GM18505 (cell line): ENCODE measurements around the gene RNH1.
A peak's percentile ranks its signal among the peaks of the same experiment; 100 is the strongest.

Source experiments
- ATAC-seq: cut with Tn5 transposase; IDR thresholded peaks from one replicate; pipeline ENCODE4 v1.9.1; 2021; ENCODE audit not compliant: unreplicated experiment
- POLR2A ChIP-seq: IDR thresholded peaks from 4 replicates; pipeline ENCODE4 v1.6.1; 2011; ENCODE audit warnings: borderline replicate concordance; ENCODE audit not compliant: insufficient read depth, insufficient read length; ENCODE audit errors: extremely low read depth

Gene RNH1

DNA sequence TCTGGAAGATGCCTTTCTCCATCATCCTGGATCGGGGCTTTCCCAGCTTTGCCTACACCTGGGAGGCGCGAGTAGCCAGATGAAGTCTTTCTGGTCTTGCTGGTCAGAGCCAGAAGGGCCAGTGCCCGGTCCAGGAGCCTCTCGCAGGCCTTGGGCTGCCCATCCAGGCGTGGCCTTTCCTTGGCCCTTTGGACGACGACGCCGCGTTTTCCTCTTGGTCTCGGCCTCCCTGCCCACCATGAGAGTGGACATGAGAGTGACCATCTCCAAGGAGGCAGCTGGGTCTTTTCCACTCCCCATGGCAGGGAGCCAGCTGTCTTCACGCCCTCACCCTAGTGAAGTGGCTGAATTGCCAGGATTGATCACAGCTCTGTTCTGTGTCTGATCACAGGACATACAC lies 53.5 kb downstream of the RNH1 start:
- no peak for ATAC-seq
- TF ChIP-seq POLR2A: no peak

DNA sequence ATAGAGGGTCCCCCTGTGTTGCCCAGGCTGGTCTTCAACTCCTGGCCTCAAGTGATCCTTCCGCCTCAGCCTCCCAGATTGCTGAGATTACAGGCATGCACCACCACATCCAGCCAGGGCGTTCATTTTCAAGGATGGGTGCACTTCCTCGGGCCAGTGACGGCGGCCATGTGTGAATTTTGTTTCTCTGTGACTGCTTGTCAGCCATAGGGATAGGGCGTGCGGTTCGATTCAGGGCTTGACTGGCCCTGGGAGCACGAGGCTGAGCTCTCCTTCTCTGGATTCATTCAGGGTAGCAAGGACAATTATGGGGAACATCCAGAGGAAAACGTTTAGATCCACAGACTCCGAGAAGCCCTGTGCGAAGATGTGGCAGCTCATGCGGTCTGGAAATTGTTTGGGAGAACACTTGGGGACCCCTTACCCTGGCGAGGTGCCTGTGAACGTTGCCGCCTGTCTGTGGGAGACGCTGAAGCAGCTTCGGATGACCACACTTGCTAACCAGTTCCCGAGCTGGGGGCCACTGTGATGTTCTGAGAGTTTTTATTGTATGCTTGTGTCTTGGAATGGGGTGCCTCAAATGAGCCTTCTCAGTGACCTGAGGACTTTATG lies 54.0 kb downstream of the RNH1 start:
- no peak for TF ChIP-seq POLR2A
- ATAC-seq: no peak

DNA sequence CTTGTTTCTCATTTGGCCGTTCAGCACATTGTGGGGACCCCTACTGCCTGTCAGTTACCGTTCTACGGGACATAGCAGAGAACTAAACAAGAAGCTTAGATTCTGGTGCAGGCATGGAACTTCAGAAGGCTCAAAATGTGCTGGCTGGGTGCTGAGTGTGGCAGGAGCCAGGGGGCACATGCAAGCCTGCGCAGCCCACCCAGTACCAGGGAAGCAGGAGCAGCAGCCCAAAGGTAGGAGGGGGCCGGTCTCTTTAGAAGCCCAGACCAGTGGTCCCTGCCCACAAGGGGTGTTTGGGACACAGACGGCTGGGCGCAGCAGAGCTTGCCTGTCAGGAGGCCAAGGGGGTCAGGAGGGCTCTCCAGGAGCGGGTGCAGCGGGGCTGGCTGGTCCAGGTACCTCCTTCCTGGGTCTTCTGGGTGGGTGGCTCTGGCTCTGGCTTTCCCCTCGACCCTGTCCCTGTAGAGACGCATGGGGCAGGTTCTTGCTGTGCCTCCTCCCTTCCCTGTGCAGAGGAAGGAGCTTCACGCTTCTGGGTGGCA lies 54.8 kb downstream of the RNH1 start:
- no peak for TF ChIP-seq POLR2A
- no peak for ATAC-seq

DNA sequence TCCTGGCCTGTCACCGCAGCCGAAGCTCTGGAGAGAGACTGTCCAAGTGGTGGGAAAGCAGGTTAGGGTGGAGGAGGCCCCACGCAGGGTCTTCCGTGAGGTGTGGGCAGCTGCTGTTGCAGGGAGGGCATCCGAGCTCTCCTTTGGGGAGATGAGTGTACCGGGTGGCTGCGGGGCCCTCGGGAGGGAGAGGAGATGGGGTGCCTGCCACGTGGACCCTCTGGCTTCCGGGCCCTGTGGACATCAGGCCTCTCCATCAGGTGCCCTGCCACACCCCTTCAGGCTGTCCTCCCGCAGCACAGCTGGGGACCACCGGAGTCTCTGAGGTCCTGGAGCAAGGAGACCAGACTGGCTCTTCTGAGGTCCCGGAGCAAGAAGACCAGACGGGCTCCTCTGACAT lies 55.3 kb downstream of the RNH1 start:
- no peak for TF ChIP-seq POLR2A
- ATAC-seq: no peak

DNA sequence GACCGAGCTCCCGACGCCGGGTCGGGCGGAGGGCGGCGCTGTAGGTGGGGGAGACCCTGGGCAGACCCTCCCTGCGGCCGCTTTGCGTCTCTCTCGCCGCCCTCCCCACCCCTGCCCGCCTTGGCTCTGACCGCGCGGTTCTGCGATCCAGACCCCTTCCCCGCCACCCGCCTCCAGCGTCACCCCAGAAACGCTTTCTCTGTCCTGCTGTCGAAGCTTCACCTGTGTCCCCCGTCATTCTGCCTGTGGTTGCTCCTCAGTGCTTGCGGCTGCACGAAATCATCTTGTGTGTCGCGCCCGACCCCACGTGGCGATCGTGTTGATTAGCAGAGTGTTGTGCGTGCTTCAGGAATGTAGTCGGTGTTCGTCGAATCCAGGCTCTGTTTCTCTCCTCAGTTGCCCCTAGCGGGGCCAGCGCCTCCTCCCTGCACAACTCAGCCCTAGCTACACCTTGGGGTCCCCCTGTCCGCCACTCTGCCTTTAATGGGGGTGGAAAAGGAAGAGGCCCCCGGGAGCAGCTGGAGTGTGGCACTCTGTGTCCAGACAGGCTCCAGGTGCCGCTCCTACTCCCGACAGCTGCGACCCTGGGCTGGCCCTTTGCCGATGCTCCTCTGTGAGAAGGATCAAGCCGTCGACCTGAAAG lies 56.1 kb downstream of the RNH1 start:
- TF ChIP-seq POLR2A: no peak
- no peak for ATAC-seq

DNA sequence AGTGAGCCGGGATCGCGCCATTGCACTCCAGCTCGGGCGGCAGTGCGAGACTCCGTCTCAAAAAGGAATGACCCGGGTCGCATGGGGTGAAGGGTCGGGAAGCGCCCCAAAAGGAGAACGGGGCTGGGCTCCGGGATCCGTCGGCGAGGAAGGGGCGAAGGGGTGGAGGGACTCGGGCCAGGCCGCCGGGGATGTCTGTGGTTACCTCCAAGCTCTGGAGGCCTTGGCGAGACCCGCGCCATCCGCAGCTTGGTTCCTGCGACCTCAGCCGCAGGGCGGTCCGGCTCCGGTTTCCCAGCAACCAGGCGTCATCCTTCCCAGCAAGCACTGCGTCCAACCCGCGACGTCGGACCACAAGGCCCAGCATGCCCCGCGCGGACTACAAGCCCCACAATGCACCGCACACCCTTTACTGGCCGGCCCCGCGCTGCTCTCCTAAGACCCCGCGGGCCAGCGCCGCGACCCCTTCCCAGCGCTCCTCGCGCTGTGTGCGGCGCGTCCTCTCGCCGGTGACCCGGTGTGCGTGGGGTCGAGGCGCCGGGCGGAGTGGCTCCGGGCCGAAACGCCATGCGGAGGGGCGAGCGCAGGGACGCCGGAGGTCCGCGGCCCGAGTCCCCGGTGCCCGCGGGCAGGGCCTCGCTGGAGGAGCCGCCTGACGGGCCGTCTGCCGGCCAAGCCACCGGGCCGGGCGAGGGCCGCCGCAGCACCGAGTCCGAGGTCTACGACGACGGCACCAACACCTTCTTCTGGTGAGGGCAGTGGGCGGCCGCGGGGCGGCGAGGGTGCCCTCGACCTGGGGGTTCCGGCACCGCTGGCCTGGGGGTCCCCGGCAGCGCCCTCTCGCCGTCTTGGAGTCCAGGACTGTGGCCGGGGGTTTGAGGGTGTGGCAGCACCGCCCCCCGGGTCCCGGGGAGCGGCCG lies 56.9 kb downstream of the RNH1 start, which contains the start of gene PTDSS2:
Gene PTDSS2 (plus strand): TSS at position 391 of the 920 bp plus-strand sequence. CDS start 177 bp downstream, at position 568.
- peak; percentile 73 for TF ChIP-seq POLR2A
- peak; percentile 55 for ATAC-seq

DNA sequence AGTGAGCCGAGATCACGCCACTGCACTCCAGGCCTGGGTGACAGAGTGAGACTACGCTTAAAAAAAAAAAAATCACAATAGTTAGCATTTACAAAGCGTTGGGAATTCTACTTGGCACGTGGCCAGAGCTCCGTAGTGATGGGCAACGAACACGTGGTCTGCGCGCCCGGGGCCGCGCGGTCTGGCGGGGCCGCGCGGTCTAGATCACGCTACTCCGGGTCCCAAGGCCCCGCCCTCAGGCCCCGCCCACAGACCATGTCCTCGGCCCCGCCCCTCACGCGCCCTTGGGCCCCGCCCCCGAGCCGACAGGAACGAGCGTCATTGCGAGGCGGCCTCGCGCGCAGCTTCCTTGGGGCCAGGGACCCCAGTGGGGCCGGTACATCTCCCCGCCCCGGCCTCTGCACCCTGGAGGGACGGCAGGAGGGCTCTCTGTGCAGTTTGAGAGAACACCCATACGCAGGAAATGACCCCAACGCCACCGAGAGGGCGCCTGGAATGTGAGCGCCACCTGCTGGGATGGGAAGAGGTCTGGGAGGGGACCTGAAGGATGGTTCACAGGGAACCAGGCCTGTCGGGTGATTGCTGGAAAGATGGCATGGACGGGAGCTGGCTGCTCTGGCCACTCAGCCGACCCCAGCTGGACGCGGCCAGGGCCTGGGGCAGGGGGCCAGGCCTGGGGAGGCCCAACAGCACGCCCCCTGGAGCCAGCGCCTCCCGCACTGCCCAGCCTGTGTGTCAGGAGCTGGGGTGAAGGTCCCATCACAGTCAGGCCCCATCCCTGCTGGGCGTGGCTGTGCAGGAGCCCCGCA lies 58.9 kb downstream of the RNH1 start:
- peak; percentile 53 for ATAC-seq

DNA sequence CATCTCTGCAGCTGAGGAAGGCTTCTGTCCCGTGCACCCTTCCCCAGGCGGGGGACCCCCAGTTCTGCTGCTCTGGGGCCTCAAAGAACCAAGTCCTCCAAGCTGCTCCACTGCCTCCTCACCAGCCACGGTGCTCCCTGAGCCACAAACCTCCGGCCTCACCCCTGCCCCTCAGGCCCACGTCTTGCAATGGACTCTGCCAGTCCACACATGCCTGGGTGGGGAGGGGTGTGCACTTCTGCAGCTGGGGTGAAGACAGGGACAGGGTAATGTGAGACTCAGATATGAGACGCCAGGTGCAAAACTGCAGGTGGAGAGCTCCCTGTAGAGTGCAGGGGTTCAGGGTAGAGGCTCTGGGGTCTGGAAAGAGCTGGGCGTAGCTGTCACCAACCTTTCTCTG lies 60.2 kb downstream of the RNH1 start:
- ATAC-seq: no peak
- TF ChIP-seq POLR2A: no peak

More for the DNA sequence above, 58.9 kb downstream of the RNH1 start:
- peak; percentile 87 for TF ChIP-seq POLR2A

DNA sequence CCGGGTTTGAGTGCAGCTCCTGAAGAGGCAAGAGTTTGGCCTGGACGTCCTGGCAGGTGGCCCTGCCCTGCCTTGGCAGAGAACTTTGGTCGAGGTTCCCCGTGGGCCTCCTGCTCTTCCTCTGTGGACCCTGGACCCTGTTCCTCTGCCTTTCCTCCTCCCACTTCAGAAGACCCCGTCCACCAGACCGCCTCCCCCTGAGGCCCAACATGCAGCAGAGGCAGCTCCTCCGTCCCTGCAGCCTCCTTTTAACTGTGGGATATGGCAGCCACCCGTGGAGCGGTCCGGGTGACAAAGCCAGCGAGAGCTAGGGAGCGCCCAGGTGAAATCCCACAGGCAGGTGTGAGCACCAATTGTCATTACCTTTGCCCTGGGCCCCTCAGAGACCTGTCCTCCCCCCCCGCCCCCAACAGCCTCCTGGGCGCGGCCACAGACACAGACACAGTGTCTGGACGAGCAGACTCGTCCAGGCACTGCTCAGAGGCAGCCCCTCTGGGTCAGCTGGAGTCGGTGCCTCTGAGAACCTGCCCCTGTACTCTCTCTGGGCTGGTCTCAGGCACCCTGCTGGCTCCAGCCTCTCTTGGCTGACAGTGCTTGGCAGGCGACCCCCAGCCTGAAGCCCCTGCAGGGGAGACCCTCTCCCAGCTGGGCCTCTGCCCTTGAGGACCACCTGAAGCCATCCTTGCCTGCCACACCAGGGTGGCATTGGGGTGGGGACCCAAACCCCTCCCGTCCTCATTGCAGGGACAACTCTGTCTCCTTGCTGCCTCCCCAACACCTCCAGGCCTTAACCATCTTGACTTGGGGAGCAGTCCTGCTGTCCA lies 61.1 kb downstream of the RNH1 start:
- no peak for ATAC-seq
- TF ChIP-seq POLR2A: no peak
